T-helper 2 cell treated with Interferon-gamma antibody and Interleukin-4, amounts not matched to agents 5 μg/mL and 100 μg/mL, for 36 hours (primary cell): ENCODE data around the gene GGT1.
"Not testable (repeated sequence)": the region's sequence is repeated elsewhere in the genome, so short reads cannot be mapped to it uniquely, and the experiment has no call there.

Experiments used
- DNase-seq: peaks from one replicate; pipeline ENCODE4 v3.0.0; 2021; ENCODE audit warnings: low spot score
- H3K27ac Mint-ChIP-seq: one replicate; pipeline ENCODE4 v1.8.0; 2021; ENCODE audit warnings: mild to moderate bottlenecking, mixed read lengths
- H3K27me3 Mint-ChIP-seq: one replicate; pipeline ENCODE4 v1.8.0; 2021; ENCODE audit warnings: low read depth, mixed read lengths
- H3K36me3 Mint-ChIP-seq: one replicate; pipeline ENCODE4 v1.8.0; 2021; ENCODE audit warnings: low read depth, mixed read lengths
- H3K4me1 Mint-ChIP-seq: one replicate; pipeline ENCODE4 v1.8.0; 2021; ENCODE audit warnings: low read depth, mixed read lengths
- H3K4me3 Mint-ChIP-seq: one replicate; pipeline ENCODE4 v1.8.0; 2022; ENCODE audit warnings: mild to moderate bottlenecking, moderate library complexity, mixed read lengths
- H3K9me3 Mint-ChIP-seq: one replicate; pipeline ENCODE4 v1.8.0; 2021; ENCODE audit warnings: mixed read lengths

Gene GGT1

GRCh38 chr22:24588757-24589481 is 14.1 kb upstream of the GGT1 start:
- no peaks in the 10 kb centered on the region for H3K36me3 Mint-ChIP-seq
- no peaks in the 10 kb centered on the region for H3K9me3 Mint-ChIP-seq
- no peak overlapping the region for H3K27ac Mint-ChIP-seq
- no peak overlapping the region for H3K4me3 Mint-ChIP-seq
- no peak for DNase-seq
- no peaks in the 10 kb centered on the region for H3K27me3 Mint-ChIP-seq
- peaks cover 1% of the 10 kb centered on the region for H3K4me1 Mint-ChIP-seq

GRCh38 chr22:24589518-24590030 is 13.4 kb upstream of the GGT1 start:
- peaks cover 1% of the 10 kb centered on the region for H3K4me1 Mint-ChIP-seq
- H3K27ac Mint-ChIP-seq: no peak overlapping the region
- no peaks in the 10 kb centered on the region for H3K27me3 Mint-ChIP-seq
- no peak overlapping the region for H3K4me3 Mint-ChIP-seq
- H3K36me3 Mint-ChIP-seq: no peaks in the 10 kb centered on the region
- H3K9me3 Mint-ChIP-seq: no peaks in the 10 kb centered on the region
- DNase-seq: no peak

GRCh38 chr22:24590596-24591173 is 12.3 kb upstream of the GGT1 start:
- Mint-ChIP-seq H3K4me3 (no peak overlapping the region), H3K27ac (no peak overlapping the region)

GRCh38 chr22:24591286-24591830 is 11.6 kb upstream of the GGT1 start:
- Mint-ChIP-seq H3K27ac (no peak overlapping the region), H3K4me1 (peaks cover 1% of the 10 kb centered on the region), H3K9me3 (no peaks in the 10 kb centered on the region), H3K36me3 (no peaks in the 10 kb centered on the region), H3K4me3 (peak overlapping the region; percentile 5), H3K27me3 (no peaks in the 10 kb centered on the region)
- no peak for DNase-seq

More at GRCh38 chr22:24590596-24591173, 12.3 kb upstream of the GGT1 start:
- peaks cover 1% of the 10 kb centered on the region for H3K4me1 Mint-ChIP-seq
- no peak for DNase-seq
- H3K36me3 Mint-ChIP-seq: no peaks in the 10 kb centered on the region
- no peaks in the 10 kb centered on the region for H3K27me3 Mint-ChIP-seq
- no peaks in the 10 kb centered on the region for H3K9me3 Mint-ChIP-seq

GRCh38 chr22:24592058-24592850 is 10.7 kb upstream of the GGT1 start:
- peak overlapping the region; percentile 41 for H3K27ac Mint-ChIP-seq
- peak overlapping the region; percentile 89 for H3K4me3 Mint-ChIP-seq
- no peak for DNase-seq
- no peaks in the 10 kb centered on the region for H3K9me3 Mint-ChIP-seq
- H3K36me3 Mint-ChIP-seq: no peaks in the 10 kb centered on the region
- no peaks in the 10 kb centered on the region for H3K27me3 Mint-ChIP-seq
- peaks cover 1% of the 10 kb centered on the region for H3K4me1 Mint-ChIP-seq

- H3K4me3 Mint-ChIP-seq: peak within 1 kb of the TSS; percentile 89
- peaks cover 1% of the 10 kb centered on the region for H3K4me1 Mint-ChIP-seq
- peak; percentile 64 for DNase-seq
- no peaks in the 10 kb centered on the region for H3K27me3 Mint-ChIP-seq
- H3K27ac Mint-ChIP-seq: peak within 1 kb of the TSS; percentile 41
- no peaks in the 10 kb centered on the region for H3K9me3 Mint-ChIP-seq
- no peaks in the 10 kb centered on the region for H3K36me3 Mint-ChIP-seq
These were observed 10.0 kb upstream of the GGT1 start, which contains the start of gene LRRC75B for GRCh38 chr22:24592851-24593558. Gene LRRC75B, minus strand, starts transcription at chr22:24593073. Its CDS starts 34 bp downstream, at chr22:24593039.

GRCh38 chr22:24593559-24593835 is 9.5 kb upstream of the GGT1 start:
- H3K36me3 Mint-ChIP-seq, DNase-seq, H3K4me1 Mint-ChIP-seq, H3K27ac Mint-ChIP-seq, H3K9me3 Mint-ChIP-seq, H3K27me3 Mint-ChIP-seq: not testable (repeated sequence)
- H3K4me3 Mint-ChIP-seq: peak overlapping the region; percentile 66

- H3K4me1 Mint-ChIP-seq: peaks cover 1% of the 10 kb centered on the region
- no peaks in the 10 kb centered on the region for H3K9me3 Mint-ChIP-seq
- H3K27ac Mint-ChIP-seq: no peak overlapping the region
- DNase-seq: no peak
- H3K4me3 Mint-ChIP-seq: peak overlapping the region; percentile 66
- no peaks in the 10 kb centered on the region for H3K27me3 Mint-ChIP-seq
- H3K36me3 Mint-ChIP-seq: no peaks in the 10 kb centered on the region
These were observed 9.0 kb upstream of the GGT1 start for GRCh38 chr22:24593836-24594568.

GRCh38 chr22:24594569-24595120 is 8.3 kb upstream of the GGT1 start:
- H3K27me3 Mint-ChIP-seq: no peaks in the 10 kb centered on the region
- H3K36me3 Mint-ChIP-seq: no peaks in the 10 kb centered on the region
- H3K27ac Mint-ChIP-seq: no peak overlapping the region
- H3K4me1 Mint-ChIP-seq: peaks cover 1% of the 10 kb centered on the region
- H3K9me3 Mint-ChIP-seq: no peaks in the 10 kb centered on the region
- H3K4me3 Mint-ChIP-seq: no peak overlapping the region
- no peak for DNase-seq

GRCh38 chr22:24595228-24595627 is 7.8 kb upstream of the GGT1 start:
- no peak for DNase-seq
- no peak overlapping the region for H3K4me3 Mint-ChIP-seq
- no peaks in the 10 kb centered on the region for H3K9me3 Mint-ChIP-seq
- no peak overlapping the region for H3K27ac Mint-ChIP-seq
- no peaks in the 10 kb centered on the region for H3K27me3 Mint-ChIP-seq
- peaks cover 1% of the 10 kb centered on the region for H3K4me1 Mint-ChIP-seq
- no peaks in the 10 kb centered on the region for H3K36me3 Mint-ChIP-seq

- no peak for DNase-seq
- H3K36me3 Mint-ChIP-seq: no peaks in the 10 kb centered on the region
- peaks cover 4% of the 10 kb centered on the region for H3K4me1 Mint-ChIP-seq
- H3K27me3 Mint-ChIP-seq: no peaks in the 10 kb centered on the region
- no peak overlapping the region for H3K27ac Mint-ChIP-seq
- no peaks in the 10 kb centered on the region for H3K9me3 Mint-ChIP-seq
- H3K4me3 Mint-ChIP-seq: no peak overlapping the region
These were observed 7.1 kb upstream of the GGT1 start for GRCh38 chr22:24595863-24596262.

- peaks cover 10% of the 10 kb centered on the region for H3K4me1 Mint-ChIP-seq
- H3K27ac Mint-ChIP-seq, H3K4me3 Mint-ChIP-seq, H3K27me3 Mint-ChIP-seq, H3K9me3 Mint-ChIP-seq, DNase-seq, H3K36me3 Mint-ChIP-seq: not testable (repeated sequence)
These were observed 5.9 kb upstream of the GGT1 start for GRCh38 chr22:24597076-24597475.

- peaks cover 23% of the 10 kb centered on the region for H3K4me1 Mint-ChIP-seq
- no peaks in the 10 kb centered on the region for H3K36me3 Mint-ChIP-seq
- H3K9me3 Mint-ChIP-seq: no peaks in the 10 kb centered on the region
- H3K27ac Mint-ChIP-seq: no peak overlapping the region
- no peaks in the 10 kb centered on the region for H3K27me3 Mint-ChIP-seq
- no peak for DNase-seq
- H3K4me3 Mint-ChIP-seq: no peak overlapping the region
These were observed 3.5 kb upstream of the GGT1 start for GRCh38 chr22:24599514-24599913.
